Activated CD8-positive, alpha-beta T cell treated with anti-CD3 and anti-CD28 coated beads, Interleukin-2, amount 10 ng/mL, durations not matched to agents 7 days and 5 days (primary cell): ENCODE data around the gene USP17L26. TPM values are rescaled to one million over a fixed set of nuclear protein-coding genes. Genes with fewer than 3 reads are reported as not detected.

Experiments
- ATAC-seq: fragments of 150-1000 bp; cut with Tn5 transposase; one replicate; pipeline ENCODE4 v1.10.0; 2021; ENCODE audit warnings: moderate library complexity
- CTCF ChIA-PET: fragments of 350-600 bp; sonication (Branson Sonifier 250); formaldehyde crosslinking; loops from one replicate; lab custom pipeline; 2021; ENCODE audit warnings: antibody characterized with exemption; lab: Charles Lee
- POLR2A ChIA-PET: fragments of 350-600 bp; sonication (Branson Sonifier 250); formaldehyde crosslinking; loops from one replicate; lab custom pipeline; 2021; ENCODE audit warnings: antibody characterized with exemption; lab: Charles Lee
- DNase-seq: peaks from one replicate; pipeline ENCODE4 v3.0.0-alpha.2; 2020
- H3K27ac Mint-ChIP-seq: one replicate; pipeline ENCODE4 v1.8.0; 2021; ENCODE audit warnings: mild to moderate bottlenecking, mixed read lengths
- H3K27me3 Mint-ChIP-seq: one replicate; pipeline ENCODE4 v1.8.0; 2021; ENCODE audit warnings: low read depth, mixed read lengths
- H3K36me3 Mint-ChIP-seq: one replicate; pipeline ENCODE4 v1.8.0; 2021; ENCODE audit warnings: low read depth, mixed read lengths
- H3K4me1 Mint-ChIP-seq: one replicate; pipeline ENCODE4 v1.8.0; 2021; ENCODE audit warnings: low read depth, mixed read lengths
- H3K4me3 Mint-ChIP-seq: one replicate; pipeline ENCODE4 v1.8.0; 2021; ENCODE audit warnings: mild to moderate bottlenecking, mixed read lengths
- H3K9me3 Mint-ChIP-seq: one replicate; pipeline ENCODE4 v1.8.0; 2022; ENCODE audit warnings: mixed read lengths; ENCODE audit not compliant: insufficient read depth
- total RNA-seq, 2 experiments: library from RNA; stranded (reverse); gene quantifications; one replicate each; pipeline ENCODE4 v1.2.3, GENCODE V29; 2021

Gene USP17L26
- total RNA-seq, 2 experiments from 2014 or later, result not detected

DNA sequence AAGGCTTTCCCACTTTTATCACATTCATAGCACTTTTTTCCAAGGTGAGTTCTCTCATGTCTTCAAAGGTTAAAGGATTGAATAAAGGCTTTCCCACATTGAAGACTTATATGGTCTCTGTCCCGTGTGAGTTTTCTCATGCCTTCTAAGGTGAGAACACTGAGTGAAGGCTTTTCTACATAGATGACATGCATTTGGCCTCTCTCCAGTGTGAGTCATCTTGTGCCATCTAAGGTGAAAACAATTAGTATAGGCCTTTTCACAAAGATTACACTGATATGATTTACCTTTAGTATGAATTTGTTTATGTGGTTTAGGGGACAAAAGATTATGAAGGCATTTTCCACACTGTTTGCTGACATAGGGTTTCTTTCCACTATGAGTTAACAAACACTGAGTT, 49.7 kb downstream of the USP17L26 start:
- Mint-ChIP-seq H3K27me3 (peaks cover 4% of the 10 kb centered on the region), H3K27ac (no peak overlapping the region), H3K9me3 (no peaks in the 10 kb centered on the region), H3K4me3 (no peak overlapping the region), H3K4me1 (peaks cover 2% of the 10 kb centered on the region), H3K36me3 (no peaks in the 10 kb centered on the region)
- ChIA-PET POLR2A (no interaction called here), CTCF (no interaction called here)
- DNase-seq (no peak), ATAC-seq (no peak)

Other genes starting within 250 kb of the USP17L26 start
- not detected for gene FAM90A26, start 164.2 kb upstream of the USP17L26 start, total RNA-seq
- not detected for gene USP17L10, start 124.0 kb upstream of the USP17L26 start, total RNA-seq
- not detected for gene USP17L11, start 119.3 kb upstream of the USP17L26 start, total RNA-seq
- not detected for gene USP17L12, start 114.5 kb upstream of the USP17L26 start, total RNA-seq
- gene USP17L13, start 109.8 kb upstream of the USP17L26 start, total RNA-seq, result not detected
- not detected for gene USP17L15, start 100.3 kb upstream of the USP17L26 start, total RNA-seq
- not detected for gene USP17L17, start 90.8 kb upstream of the USP17L26 start, total RNA-seq
- gene USP17L18, start 86.0 kb upstream of the USP17L26 start, total RNA-seq, result not detected
- gene USP17L19, start 81.3 kb upstream of the USP17L26 start, total RNA-seq, result not detected
- not detected for gene USP17L20, start 76.5 kb upstream of the USP17L26 start, total RNA-seq
- not detected for gene USP17L21, start 71.8 kb upstream of the USP17L26 start, total RNA-seq
- gene USP17L22, start 67.0 kb upstream of the USP17L26 start, total RNA-seq, result not detected
- gene USP17L24, start 9.5 kb upstream of the USP17L26 start, total RNA-seq, result not detected
- not detected for gene USP17L25, start 4.7 kb upstream of the USP17L26 start, total RNA-seq
- gene USP17L5, start 4.7 kb downstream of the USP17L26 start, total RNA-seq, result not detected
- not detected for gene USP17L27, start 9.5 kb downstream of the USP17L26 start, total RNA-seq
- gene USP17L28, start 14.2 kb downstream of the USP17L26 start, total RNA-seq, result not detected
- not detected for gene USP17L29, start 19.0 kb downstream of the USP17L26 start, total RNA-seq
- gene USP17L30, start 28.5 kb downstream of the USP17L26 start, total RNA-seq, result not detected
- gene DEFB131A, start 109.8 kb downstream of the USP17L26 start, total RNA-seq, result not detected